HL-60 (cell line): ENCODE data around the gene CCDC40.

Experiments used
- GABPA ChIP-seq: IDR thresholded peaks from 2 replicates; pipeline ENCODE4 v1.6.1; 2012; ENCODE audit warnings: low read depth
- TF ChIP-seq, protein P1 (sequence below): IDR thresholded peaks from one replicate; pipeline ENCODE4 v1.5.1; 2011; ENCODE audit warnings: low read length, control low read depth, inconsistent platforms; ENCODE audit not compliant: insufficient read depth

GRCh38 chr17:80051681-80052080 lies 15.2 kb downstream of the CCDC40 start:
- TF ChIP-seq GABPA = no peak
- TF ChIP-seq, protein P1, sequence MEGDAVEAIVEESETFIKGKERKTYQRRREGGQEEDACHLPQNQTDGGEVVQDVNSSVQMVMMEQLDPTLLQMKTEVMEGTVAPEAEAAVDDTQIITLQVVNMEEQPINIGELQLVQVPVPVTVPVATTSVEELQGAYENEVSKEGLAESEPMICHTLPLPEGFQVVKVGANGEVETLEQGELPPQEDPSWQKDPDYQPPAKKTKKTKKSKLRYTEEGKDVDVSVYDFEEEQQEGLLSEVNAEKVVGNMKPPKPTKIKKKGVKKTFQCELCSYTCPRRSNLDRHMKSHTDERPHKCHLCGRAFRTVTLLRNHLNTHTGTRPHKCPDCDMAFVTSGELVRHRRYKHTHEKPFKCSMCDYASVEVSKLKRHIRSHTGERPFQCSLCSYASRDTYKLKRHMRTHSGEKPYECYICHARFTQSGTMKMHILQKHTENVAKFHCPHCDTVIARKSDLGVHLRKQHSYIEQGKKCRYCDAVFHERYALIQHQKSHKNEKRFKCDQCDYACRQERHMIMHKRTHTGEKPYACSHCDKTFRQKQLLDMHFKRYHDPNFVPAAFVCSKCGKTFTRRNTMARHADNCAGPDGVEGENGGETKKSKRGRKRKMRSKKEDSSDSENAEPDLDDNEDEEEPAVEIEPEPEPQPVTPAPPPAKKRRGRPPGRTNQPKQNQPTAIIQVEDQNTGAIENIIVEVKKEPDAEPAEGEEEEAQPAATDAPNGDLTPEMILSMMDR = no peak
